HepG2 (cell line): ENCODE measurements around the gene METAP1D. TPM values are rescaled to one million over a fixed set of nuclear protein-coding genes. Genes with fewer than 3 reads are reported as not detected.
A peak's percentile ranks its signal among the peaks of the same experiment; 100 is the strongest.

ENCODE experiments used
- ATF5 ChIP-seq: sonication (generic); formaldehyde crosslinking; IDR thresholded peaks from 2 replicates; pipeline ENCODE4 v1.4.0; 2020; ENCODE audit warnings: mild to moderate bottlenecking, low read depth, missing genetic modification reagents
- ATF6 ChIP-seq: sonication (generic); formaldehyde crosslinking; conservative IDR thresholded peaks from 2 replicates; pipeline ENCODE4 v1.4.0; 2020; ENCODE audit warnings: missing genetic modification reagents
- CENPX ChIP-seq: sonication (generic); formaldehyde crosslinking; IDR thresholded peaks from 2 replicates; pipeline ENCODE4 v1.9.0; 2021; ENCODE audit warnings: mild to moderate bottlenecking, missing genetic modification reagents, moderate library complexity
- FOSL1 ChIP-seq: sonication (generic); formaldehyde crosslinking; IDR thresholded peaks from 2 replicates; pipeline ENCODE4 v1.9.0; 2021; ENCODE audit warnings: missing genetic modification reagents, borderline replicate concordance
- HNRNPK ChIP-seq: fragments of 200-400 bp; formaldehyde crosslinking; IDR thresholded peaks from 2 replicates; pipeline ENCODE4 v1.6.1; 2018; ENCODE audit warnings: low read length, low read depth, moderate library complexity, mild to moderate bottlenecking; ENCODE audit not compliant: poor library complexity, severe bottlenecking
- MXI1 ChIP-seq: IDR thresholded peaks from 3 replicates; pipeline ENCODE4 v1.6.1; 2012; ENCODE audit warnings: low read depth, low read length, inconsistent platforms, borderline replicate concordance
- PCBP1 ChIP-seq: fragments of 200-400 bp; formaldehyde crosslinking; IDR thresholded peaks from 2 replicates; pipeline ENCODE4 v1.6.1; 2017; ENCODE audit warnings: mild to moderate bottlenecking, low read depth, low read length, borderline replicate concordance
- SNAPC5 ChIP-seq: sonication (generic); formaldehyde crosslinking; IDR thresholded peaks from 2 replicates; pipeline ENCODE4 v1.8.1; 2023; ENCODE audit warnings: mild to moderate bottlenecking, missing genetic modification reagents, borderline replicate concordance
- ZBED4 ChIP-seq: sonication (generic); formaldehyde crosslinking; IDR thresholded peaks from 2 replicates; pipeline ENCODE4 v1.4.0; 2020; ENCODE audit warnings: missing genetic modification reagents, borderline replicate concordance
- ZBTB3 ChIP-seq: sonication (generic); formaldehyde crosslinking; IDR thresholded peaks from 2 replicates; pipeline ENCODE4 v1.4.0; 2020; ENCODE audit warnings: low read depth, mild to moderate bottlenecking, moderate library complexity, missing genetic modification reagents, borderline replicate concordance
- ZHX2 ChIP-seq, 2 experiments: sonication (generic) in 1 of 2; formaldehyde crosslinking in 1 of 2; IDR thresholded peaks; 2 replicates each; pipeline versions ENCODE4 v1.6.1 to v1.9.0; 2014 to 2022; ENCODE audit warnings: antibody characterized with exemption in 1 of 2, borderline replicate concordance in 1 of 2, inconsistent platforms in 1 of 2, low read depth in 1 of 2, missing genetic modification reagents in 1 of 2
- ZNF564 ChIP-seq: sonication (generic); formaldehyde crosslinking; IDR thresholded peaks from 2 replicates; pipeline ENCODE4 v1.8.1; 2023; ENCODE audit warnings: mild to moderate bottlenecking, missing genetic modification reagents
- ZNF749 ChIP-seq: sonication (generic); formaldehyde crosslinking; IDR thresholded peaks from 2 replicates; pipeline ENCODE4 v1.8.0; 2022; ENCODE audit warnings: mild to moderate bottlenecking, missing genetic modification reagents, moderate library complexity, borderline replicate concordance
- polyA plus RNA-seq, 8 experiments: library from polyadenylated mRNA; depleted of rRNA in 3 of 8; stranded (reverse) in 7 of 8; unstranded in 1 of 8; fragments of >200 nt; fragmentation: Illumina TruSeq in 4 of 8; extraction: Trizol in 4 of 8; gene quantifications; 2 replicates each; pipeline versions ENCODE4 v1.2.1 to v1.2.3, GENCODE V29; 2011 to 2016; ENCODE audit warnings: low read depth in 4 of 8, missing spikeins in 1 of 8, mixed read lengths in 1 of 8; ENCODE audit not compliant: insufficient read depth in 1 of 8
- total RNA-seq, 5 experiments: library from RNA; depleted of rRNA; stranded (reverse); fragments of >200 nt; fragmentation: Illumina TruSeq; extraction: Trizol; gene quantifications; 2 replicates each; pipeline ENCODE4 v1.2.3, GENCODE V29; 2016; ENCODE audit warnings: low read depth in 1 of 5

The METAP1D gene
- total and polyA plus RNA-seq, 2 of the 13 experiments (the other 11 are each of a cell fraction or from before 2014, with no cell fraction given), result 14.7 to 21.6 TPM

- TF ChIP-seq ATF5 (no peak), ZBED4 (CRISPR knock-in tag) (no peak), CENPX (no peak), HNRNPK (no peak), ZNF564 (no peak), ZHX2 (IDR thresholded peaks at IDR 0.05; ENCODE audit: low read depth) (0 out of 2 replicates have a peak, but pooled peaks have one; percentile 24), ZHX2 (CRISPR knock-in tag; IDR thresholded peaks at IDR 0.05; ENCODE audit: borderline replicate concordance) (no peak), FOSL1 (CRISPR knock-in tag) (peak; percentile 22; the same call in 1 of the 2 replicates), PCBP1 (no peak), MXI1 (peak; percentile 52; the same call in 1 of the 3 replicates), SNAPC5 (0 out of 2 replicates have a peak, but pooled peaks have one; percentile 38), ZBTB3 (no peak), ATF6 (CRISPR knock-in tag) (no peak), ZNF749 (CRISPR knock-in tag) (no peak)
Measured at GRCh38 chr2:172098650-172099471, 99.1 kb downstream of the METAP1D start (continued).
